Limb (tissue), 2 donors: ENCODE results near the gene DCAF5.
A peak's percentile ranks its signal among the peaks of the same experiment; 100 is the strongest.
"Not testable (repeated sequence)": the region's sequence is repeated elsewhere in the genome, so short reads cannot be mapped to it uniquely, and the experiment has no call there.

Source experiments
- DNase-seq, 2 donors: peaks; one replicate each; pipeline ENCODE4 v3.0.0-alpha.2; 2016; ENCODE audit errors: extremely low spot score in 2 of 2

Gene DCAF5

GRCh38 chr14:69101331-69101826 lies 51.5 kb downstream of the DCAF5 start:
- no peak for DNase-seq

GRCh38 chr14:69097974-69098373 lies 54.9 kb downstream of the DCAF5 start:
- DNase-seq, result no peak

GRCh38 chr14:69096781-69097475 lies 56.0 kb downstream of the DCAF5 start:
- DNase-seq, result no peak

- DNase-seq, result no peak
These were observed 56.7 kb downstream of the DCAF5 start for GRCh38 chr14:69096246-69096645.

GRCh38 chr14:69094481-69094880 lies 58.4 kb downstream of the DCAF5 start:
- no peak for DNase-seq

GRCh38 chr14:69093631-69094421 lies 59.1 kb downstream of the DCAF5 start:
- peak in 1 of 2 donors; percentile 31 for DNase-seq

- DNase-seq, result no peak
These were observed 60.0 kb downstream of the DCAF5 start for GRCh38 chr14:69092840-69093422.

- DNase-seq, result no peak
These were observed 61.2 kb downstream of the DCAF5 start for GRCh38 chr14:69091695-69092094.

GRCh38 chr14:69091006-69091405 lies 61.9 kb downstream of the DCAF5 start:
- no peak for DNase-seq

GRCh38 chr14:69090187-69090789 lies 62.6 kb downstream of the DCAF5 start:
- no peak for DNase-seq

- no peak for DNase-seq
These were observed 63.9 kb downstream of the DCAF5 start for GRCh38 chr14:69089046-69089445.

GRCh38 chr14:69088586-69088985 lies 64.3 kb downstream of the DCAF5 start:
- DNase-seq, result no peak

- no peak for DNase-seq
These were observed 65.9 kb downstream of the DCAF5 start for GRCh38 chr14:69087061-69087461.

GRCh38 chr14:69086537-69086936 lies 66.4 kb downstream of the DCAF5 start:
- DNase-seq, result no peak

- DNase-seq, result no peak
These were observed 68.9 kb downstream of the DCAF5 start for GRCh38 chr14:69084023-69084422.

GRCh38 chr14:69083181-69083580 lies 69.7 kb downstream of the DCAF5 start:
- DNase-seq, result no peak

- no peak for DNase-seq
These were observed 71.6 kb downstream of the DCAF5 start for GRCh38 chr14:69081271-69081670.

- DNase-seq, result no peak
These were observed 73.2 kb downstream of the DCAF5 start for GRCh38 chr14:69079747-69080146.

GRCh38 chr14:69079188-69079742 lies 73.7 kb downstream of the DCAF5 start:
- DNase-seq, result peak in 1 of 2 donors; percentile 51

- DNase-seq, result no peak
These were observed 75.1 kb downstream of the DCAF5 start for GRCh38 chr14:69077841-69078240.

GRCh38 chr14:69077185-69077584 lies 75.7 kb downstream of the DCAF5 start:
- not testable (repeated sequence) for DNase-seq

- no peak for DNase-seq
These were observed 76.6 kb downstream of the DCAF5 start for GRCh38 chr14:69076341-69076740.
